Duodenal mucosa (tissue), 2 donors: ENCODE results near the gene SPATA17.

Experiments
- H3K27ac ChIP-seq: one replicate; pipeline ENCODE4 v1.7.0; 2013; ENCODE audit warnings: low read depth, low read length
- H3K27me3 ChIP-seq, 2 donors: one replicate each; pipeline ENCODE4 v1.7.0; 2013; ENCODE audit warnings: low read length in 2 of 2, control low read depth in 1 of 2; ENCODE audit not compliant: insufficient read depth in 2 of 2, control insufficient read depth in 1 of 2
- H3K36me3 ChIP-seq, 2 donors: one replicate each; pipeline ENCODE4 v1.7.0; 2013; ENCODE audit warnings: low read length in 2 of 2, control low read depth in 1 of 2; ENCODE audit not compliant: insufficient read depth in 2 of 2, control insufficient read depth in 1 of 2
- H3K4me1 ChIP-seq, 2 donors: one replicate each; pipeline ENCODE4 v1.7.0; 2013; ENCODE audit warnings: low read length in 2 of 2, control low read depth in 1 of 2; ENCODE audit not compliant: insufficient read depth in 2 of 2, control insufficient read depth in 1 of 2
- H3K4me3 ChIP-seq, 2 donors: one replicate each; pipeline ENCODE4 v1.7.0; 2013; ENCODE audit warnings: low read length in 2 of 2, low read depth in 1 of 2
- H3K9ac ChIP-seq, 2 donors: one replicate each; pipeline ENCODE4 v1.7.0; 2013; ENCODE audit warnings: low read length in 2 of 2, low read depth in 1 of 2
- H3K9me3 ChIP-seq, 2 donors: one replicate each; pipeline ENCODE4 v1.7.0; 2013; ENCODE audit warnings: low read length in 2 of 2, control low read depth in 1 of 2; ENCODE audit not compliant: control insufficient read depth in 1 of 2

Gene SPATA17

GRCh38 chr1:217620814-217621213 is 10.3 kb upstream of the SPATA17 start:
- H3K36me3 ChIP-seq: peaks cover 3 to 11% of the 10 kb centered on the region in 2 donors
- H3K4me1 ChIP-seq: no peaks in the 10 kb centered on the region
- no peak overlapping the region for H3K9ac ChIP-seq
- no peaks in the 10 kb centered on the region for H3K9me3 ChIP-seq
- H3K4me3 ChIP-seq: no peak overlapping the region
- no peaks in the 10 kb centered on the region for H3K27me3 ChIP-seq
- no peak overlapping the region for H3K27ac ChIP-seq

GRCh38 chr1:217622042-217622441 is 9.1 kb upstream of the SPATA17 start:
- no peak overlapping the region for H3K9ac ChIP-seq
- no peaks in the 10 kb centered on the region for H3K27me3 ChIP-seq
- no peaks in the 10 kb centered on the region for H3K9me3 ChIP-seq
- no peaks in the 10 kb centered on the region for H3K4me1 ChIP-seq
- peaks cover 3 to 11% of the 10 kb centered on the region in 2 donors for H3K36me3 ChIP-seq
- no peak overlapping the region for H3K27ac ChIP-seq
- H3K4me3 ChIP-seq: no peak overlapping the region

- H3K9me3 ChIP-seq: no peaks in the 10 kb centered on the region
- H3K4me1 ChIP-seq: peaks cover 11 to 26% of the 10 kb centered on the region in 2 donors
- no peaks in the 10 kb centered on the region for H3K27me3 ChIP-seq
- H3K4me3 ChIP-seq: no peak overlapping the region
- H3K36me3 ChIP-seq: no peaks in the 10 kb centered on the region
- H3K27ac ChIP-seq: no peak overlapping the region
- no peak overlapping the region for H3K9ac ChIP-seq
Measured at GRCh38 chr1:217626321-217626720, 4.8 kb upstream of the SPATA17 start.

GRCh38 chr1:217627431-217627830 is 3.7 kb upstream of the SPATA17 start:
- Histone ChIP-seq H3K27me3 (no peaks in the 10 kb centered on the region), H3K4me3 (no peak overlapping the region), H3K4me1 (peaks cover 11 to 29% of the 10 kb centered on the region in 2 donors), H3K9me3 (no peaks in the 10 kb centered on the region), H3K27ac (no peak overlapping the region), H3K9ac (no peak overlapping the region), H3K36me3 (no peaks in the 10 kb centered on the region)

GRCh38 chr1:217642455-217642854 is 11.3 kb downstream of the SPATA17 start:
- no peak overlapping the region for H3K27ac ChIP-seq
- no peak overlapping the region for H3K4me3 ChIP-seq

GRCh38 chr1:217647791-217648190 is 16.6 kb downstream of the SPATA17 start:
- Histone ChIP-seq H3K9ac (no peak overlapping the region), H3K27ac (no peak overlapping the region), H3K9me3 (no peaks in the 10 kb centered on the region), H3K27me3 (no peaks in the 10 kb centered on the region), H3K4me3 (no peak overlapping the region), H3K4me1 (no peaks in the 10 kb centered on the region), H3K36me3 (no peaks in the 10 kb centered on the region)

More at GRCh38 chr1:217642455-217642854, 11.3 kb downstream of the SPATA17 start:
- Histone ChIP-seq H3K9me3 (no peaks in the 10 kb centered on the region), H3K4me1 (no peaks in the 10 kb centered on the region), H3K9ac (no peak overlapping the region), H3K27me3 (no peaks in the 10 kb centered on the region), H3K36me3 (no peaks in the 10 kb centered on the region)

GRCh38 chr1:217650674-217651073 is 19.5 kb downstream of the SPATA17 start:
- H3K4me1 ChIP-seq: no peaks in the 10 kb centered on the region
- H3K27me3 ChIP-seq: no peaks in the 10 kb centered on the region
- H3K36me3 ChIP-seq: no peaks in the 10 kb centered on the region
- H3K27ac ChIP-seq: no peak overlapping the region
- H3K9ac ChIP-seq: no peak overlapping the region
- no peaks in the 10 kb centered on the region for H3K9me3 ChIP-seq
- H3K4me3 ChIP-seq: no peak overlapping the region

GRCh38 chr1:217660353-217661062 is 29.4 kb downstream of the SPATA17 start:
- H3K4me3 ChIP-seq: no peak overlapping the region
- no peaks in the 10 kb centered on the region for H3K9me3 ChIP-seq
- H3K4me1 ChIP-seq: no peaks in the 10 kb centered on the region
- no peaks in the 10 kb centered on the region for H3K36me3 ChIP-seq
- no peak overlapping the region for H3K27ac ChIP-seq
- no peaks in the 10 kb centered on the region for H3K27me3 ChIP-seq
- H3K9ac ChIP-seq: no peak overlapping the region

- no peak overlapping the region for H3K27ac ChIP-seq
- H3K4me3 ChIP-seq: no peak overlapping the region
- H3K4me1 ChIP-seq: no peaks in the 10 kb centered on the region
- H3K9me3 ChIP-seq: no peaks in the 10 kb centered on the region
- H3K27me3 ChIP-seq: no peaks in the 10 kb centered on the region
- no peak overlapping the region for H3K9ac ChIP-seq
- no peaks in the 10 kb centered on the region for H3K36me3 ChIP-seq
Measured at GRCh38 chr1:217661407-217661806, 30.3 kb downstream of the SPATA17 start.

- no peak overlapping the region for H3K4me3 ChIP-seq
- no peaks in the 10 kb centered on the region for H3K27me3 ChIP-seq
- no peaks in the 10 kb centered on the region for H3K9me3 ChIP-seq
- H3K9ac ChIP-seq: no peak overlapping the region
- no peak overlapping the region for H3K27ac ChIP-seq
- no peaks in the 10 kb centered on the region for H3K36me3 ChIP-seq
- H3K4me1 ChIP-seq: no peaks in the 10 kb centered on the region
Measured at GRCh38 chr1:217668351-217668940, 37.3 kb downstream of the SPATA17 start.
